HepG2 (cell line): ENCODE measurements around the gene HABP2. TPM values are rescaled to one million over a fixed set of nuclear protein-coding genes. Genes with fewer than 3 reads are reported as not detected.

Experiments used
- ATAC-seq: fragments of 200-7000 bp; cut with Tn5 transposase; 3 replicates; pipeline ENCODE4 v1.9.1; 2020; ENCODE audit warnings: mild to moderate bottlenecking, moderate library complexity
- BruUV-seq: library from RNA; stranded (reverse); fragments of 400-500 nt; replicated peaks from 2 replicates; lab custom pipeline; 2021; lab: Mats Ljungman, UMichigan
- CTCF ChIA-PET: fragments of 300-600 bp; formaldehyde crosslinking; extraction: SDS; loops from one replicate; lab custom pipeline; 2021; ENCODE audit warnings: low total read pairs, inconsistent platforms, low intra/inter-chr PET ratio; lab: Yijun Ruan, JAX
- POLR2A ChIA-PET: fragments of 350-600 bp; sonication (Branson Sonifier 250); formaldehyde crosslinking; loops from one replicate; lab custom pipeline; 2020; ENCODE audit warnings: antibody characterized with exemption, inconsistent platforms; lab: Yijun Ruan, JAX
- DNase-seq: peaks from one replicate; pipeline ENCODE4 v3.0.0-alpha.2; 2015; ENCODE audit warnings: low spot score
- FAIRE-seq: peaks from 3 replicates; lab custom pipeline; 2011; peaks lifted over from hg19 to GRCh38; lab: Jason Lieb, UNC
- H2AFZ ChIP-seq: one replicate; pipeline ENCODE4 v1.6.1; 2011; ENCODE audit warnings: low read length, inconsistent platforms
- H3K27ac ChIP-seq: fragments of 300-600 bp; 3 replicates; pipeline ENCODE4 v1.8.0; 2011; ENCODE audit warnings: mixed run types, mild to moderate bottlenecking, mixed read lengths, low read length, inconsistent platforms; ENCODE audit not compliant: insufficient read depth; ENCODE audit errors: extremely low read length
- H3K27me3 ChIP-seq, 2 experiments: fragments of 200-600 bp in 1 of 2; 2 replicates in 1 of 2; 3 replicates in 1 of 2; pipeline versions ENCODE4 v1.6.0 to v1.8.0; 2011; ENCODE audit warnings: low read length in 2 of 2, mild to moderate bottlenecking in 2 of 2, moderate library complexity in 2 of 2, inconsistent platforms in 1 of 2; ENCODE audit not compliant: insufficient read depth in 2 of 2, control insufficient read depth in 1 of 2
- H3K36me3 ChIP-seq, 2 experiments: fragments of 200-600 bp in 1 of 2; replicated peaks in 1 of 2; 2 replicates in 1 of 2; 3 replicates in 1 of 2; pipeline versions ENCODE4 v1.5.1 to v1.8.0; 2011; ENCODE audit warnings: low read length in 2 of 2, inconsistent platforms in 1 of 2; ENCODE audit not compliant: insufficient read depth in 2 of 2, control insufficient read depth in 1 of 2
- H3K4me1 ChIP-seq: 2 replicates; pipeline ENCODE4 v1.5.1; 2012; ENCODE audit warnings: low read length, inconsistent platforms; ENCODE audit not compliant: insufficient read depth
- H3K4me2 ChIP-seq: 2 replicates; pipeline ENCODE4 v1.6.0; 2011; ENCODE audit warnings: low read depth, low read length, inconsistent platforms
- H3K4me3 ChIP-seq, 3 experiments: fragments of 200-600 bp in 1 of 3; sonication (generic), shearing (Covaris generic) in 1 of 3; replicated peaks in 1 of 3; 2 replicates each; pipeline ENCODE4 v1.5.1; 2011 to 2016; ENCODE audit warnings: low read length in 3 of 3, inconsistent platforms in 2 of 3, low read depth in 2 of 3, mild to moderate bottlenecking in 2 of 3, control low read depth in 1 of 3, mixed read lengths in 1 of 3; ENCODE audit not compliant: insufficient read depth in 1 of 3
- H3K79me2 ChIP-seq: one replicate; pipeline ENCODE4 v1.6.1; 2011; ENCODE audit warnings: low read length, inconsistent platforms; ENCODE audit not compliant: insufficient read depth
- H3K9ac ChIP-seq: 2 replicates; pipeline ENCODE4 v1.6.0; 2011; ENCODE audit warnings: mild to moderate bottlenecking, low read depth, low read length, inconsistent platforms; ENCODE audit not compliant: insufficient read depth
- H3K9me3 ChIP-seq: 2 replicates; pipeline ENCODE4 v1.5.1; 2012; ENCODE audit warnings: mild to moderate bottlenecking, low read length
- H4K20me1 ChIP-seq: 2 replicates; pipeline ENCODE4 v1.6.0; 2011; ENCODE audit warnings: inconsistent platforms, mild to moderate bottlenecking, low read length, moderate library complexity; ENCODE audit not compliant: insufficient read depth
- FOXA3 ChIP-seq: IDR thresholded peaks from 2 replicates; pipeline ENCODE4 v1.6.1; 2016; ENCODE audit warnings: missing genetic modification reagents, missing compliant biosample characterization
- FOXO1 ChIP-seq: sonication (generic); formaldehyde crosslinking; IDR thresholded peaks from 2 replicates; pipeline ENCODE4 v1.4.0; 2020; ENCODE audit warnings: missing genetic modification reagents
- NCOA2 ChIP-seq: sonication (generic); formaldehyde crosslinking; IDR thresholded peaks from 2 replicates; pipeline ENCODE4 v1.8.0; 2022; ENCODE audit warnings: inconsistent platforms
- PLSCR1 ChIP-seq: sonication (generic); formaldehyde crosslinking; IDR thresholded peaks from 2 replicates; pipeline ENCODE4 v1.5.0; 2020; ENCODE audit warnings: missing genetic modification reagents, mild to moderate bottlenecking, borderline replicate concordance
- RAD21 ChIP-seq: fragments of 450-650 bp; formaldehyde crosslinking; IDR thresholded peaks from 2 replicates; pipeline ENCODE4 v1.5.0; 2020; ENCODE audit warnings: mild to moderate bottlenecking
- RFX3 ChIP-seq: IDR thresholded peaks from 2 replicates; pipeline ENCODE4 v1.6.1; 2016; ENCODE audit warnings: missing biosample characterization, missing genetic modification reagents
- RFXAP ChIP-seq: sonication (generic); formaldehyde crosslinking; IDR thresholded peaks from 2 replicates; pipeline ENCODE4 v1.4.0; 2020; ENCODE audit warnings: missing genetic modification reagents, borderline replicate concordance
- SNAPC4 ChIP-seq: sonication (generic); formaldehyde crosslinking; IDR thresholded peaks from 2 replicates; pipeline ENCODE4 v1.4.0; 2020; ENCODE audit warnings: mild to moderate bottlenecking, missing genetic modification reagents
- SRSF9 ChIP-seq: fragments of 200-400 bp; formaldehyde crosslinking; IDR thresholded peaks from 2 replicates; pipeline ENCODE4 v1.6.1; 2018; ENCODE audit warnings: borderline replicate concordance, mild to moderate bottlenecking, low read depth, low read length; ENCODE audit not compliant: insufficient read depth, poor library complexity, severe bottlenecking
- TFDP1 ChIP-seq: IDR thresholded peaks from 2 replicates; pipeline ENCODE4 v1.6.1; 2016; ENCODE audit warnings: missing compliant biosample characterization, missing genetic modification reagents, borderline replicate concordance
- TMF1 ChIP-seq: sonication (generic); formaldehyde crosslinking; IDR thresholded peaks from 2 replicates; pipeline ENCODE4 v1.8.1; 2022; ENCODE audit warnings: low read depth, missing genetic modification reagents
- ZNF317 ChIP-seq: sonication (generic); formaldehyde crosslinking; IDR thresholded peaks from 2 replicates; pipeline ENCODE4 v1.5.0; 2020; ENCODE audit warnings: mild to moderate bottlenecking, missing genetic modification reagents
- ZNF576 ChIP-seq: sonication (generic); formaldehyde crosslinking; IDR thresholded peaks from 2 replicates; pipeline ENCODE4 v1.4.0; 2020; ENCODE audit warnings: mild to moderate bottlenecking, missing genetic modification reagents
- ZNF713 ChIP-seq: sonication (generic); formaldehyde crosslinking; IDR thresholded peaks from 2 replicates; pipeline ENCODE4 v1.4.0; 2020; ENCODE audit warnings: mild to moderate bottlenecking, missing genetic modification reagents
- ZNF784 ChIP-seq: sonication (generic); formaldehyde crosslinking; IDR thresholded peaks from 2 replicates; pipeline ENCODE4 v1.5.1; 2020; ENCODE audit warnings: missing genetic modification reagents, mild to moderate bottlenecking, borderline replicate concordance
- WGBS: methylation state at CpG from one replicate; pipeline ENCODE4 v1.1.6; 2017; ENCODE audit warnings: low lambda C conversion rate; 5-methylcytosine and 5-hydroxymethylcytosine counted together
- in situ Hi-C: cut with HindIII; loops from 2 replicates; pipeline ENCODE4 v1.10.0; 2017; ENCODE audit warnings: low pct_unique_long_range_greater_than_20kb; ENCODE audit not compliant: extremely low pct_ligation_motif_present
- intact Hi-C: fragments of 100-400 bp; cut with micrococcal nuclease; formaldehyde crosslinking; loops from one replicate; pipeline ENCODE4 v1.10.0; 2022; ENCODE audit not compliant: unreplicated experiment
- polyA plus RNA-seq, 8 experiments: library from polyadenylated mRNA; depleted of rRNA in 3 of 8; stranded (reverse) in 7 of 8; unstranded in 1 of 8; fragments of >200 nt; fragmentation: Illumina TruSeq in 4 of 8; extraction: Trizol in 4 of 8; gene quantifications; 2 replicates each; pipeline versions ENCODE4 v1.2.1 to v1.2.3, GENCODE V29; 2011 to 2016; ENCODE audit warnings: low read depth in 4 of 8, missing spikeins in 1 of 8, mixed read lengths in 1 of 8; ENCODE audit not compliant: insufficient read depth in 1 of 8
- total RNA-seq, 5 experiments: library from RNA; depleted of rRNA; stranded (reverse); fragments of >200 nt; fragmentation: Illumina TruSeq; extraction: Trizol; gene quantifications; 2 replicates each; pipeline ENCODE4 v1.2.3, GENCODE V29; 2016; ENCODE audit warnings: low read depth in 1 of 5

HABP2 gene
- total and polyA plus RNA-seq, 2 of the 13 experiments (the other 11 are each of a cell fraction or from before 2014, with no cell fraction given): 0.12 to 0.13 TPM

GRCh38 chr10:113600569-113600968 lies 47.7 kb downstream of the HABP2 start (continued):
- no peak for TF ChIP-seq FOXO1 (CRISPR knock-in tag)
- TF ChIP-seq RAD21 (CRISPR knock-in tag): no peak
- TF ChIP-seq ZNF317 (CRISPR knock-in tag): no peak
- no peak for TF ChIP-seq RFXAP
- TF ChIP-seq, all 625 proteins: peak for 0

- intact Hi-C loops: no loop called here
- Histone ChIP-seq H3K79me2 (no peaks in the 10 kb centered on the region), H3K4me2 (no peak overlapping the region), H3K9me3 (no peaks in the 10 kb centered on the region), H3K27ac (no peak overlapping the region), H3K36me3 (no peaks in the 10 kb centered on the region), H3K27me3 (no peaks in the 10 kb centered on the region), H3K4me1 (no peaks in the 10 kb centered on the region), H3K4me3 (no peak overlapping the region), H2AFZ (no peak overlapping the region), H3K9ac (no peak overlapping the region), H4K20me1 (no peaks in the 10 kb centered on the region)
- ChIA-PET CTCF (no interaction called here), POLR2A (no interaction called here)
- in situ Hi-C loops: no loop called here
- WGBS: 64% methylated on average over 12 of the region's 13 CpGs
- no peak for ATAC-seq
- no TSS peak for BruUV-seq
- no peak for FAIRE-seq
- no peak for DNase-seq
- TF ChIP-seq ZNF576 (CRISPR knock-in tag) (no peak), SNAPC4 (no peak), NCOA2 (CRISPR knock-in tag) (no peak), TMF1 (CRISPR knock-in tag) (no peak), FOXA3 (CRISPR knock-in tag) (no peak), SRSF9 (no peak), PLSCR1 (CRISPR knock-in tag) (no peak), RFX3 (CRISPR knock-in tag) (no peak), ZNF713 (no peak), TFDP1 (no peak), ZNF784 (CRISPR knock-in tag) (no peak)
Observed at GRCh38 chr10:113603057-113603777, 50.4 kb downstream of the HABP2 start.
